Cardiac muscle cell (in vitro differentiated cells and primary cell): Measurements from ENCODE around the gene SYNRG. TPM values are rescaled to one million over a fixed set of nuclear protein-coding genes. Genes with fewer than 3 reads are reported as not detected.

Experiments
- DNase-seq, 2 donors: peaks; one replicate each; pipeline versions ENCODE4 v3.0.0 to v3.0.0-alpha.2; 2010 to 2017; ENCODE audit warnings: low read depth in 1 of 2, low spot score in 1 of 2
- H3K27ac ChIP-seq: fragments of 200-600 bp; sonication (generic); 2 replicates; pipeline ENCODE4 v1.5.1; 2016
- H3K27me3 ChIP-seq: fragments of 200-600 bp; sonication (generic); 2 replicates; pipeline ENCODE4 v1.6.0; 2016; ENCODE audit warnings: control low read depth
- H3K36me3 ChIP-seq: fragments of 200-600 bp; sonication (generic); 2 replicates; pipeline ENCODE4 v1.5.1; 2016; ENCODE audit warnings: control low read depth
- H3K4me1 ChIP-seq: fragments of 200-600 bp; sonication (generic); 2 replicates; pipeline ENCODE4 v1.8.1; 2017; ENCODE audit warnings: low read depth, mild to moderate bottlenecking, mixed run types
- H3K4me3 ChIP-seq: fragments of 200-600 bp; sonication (generic); 2 replicates; pipeline ENCODE4 v1.5.1; 2016; ENCODE audit warnings: mild to moderate bottlenecking
- H3K9me3 ChIP-seq: fragments of 200-600 bp; sonication (generic); 2 replicates; pipeline ENCODE4 v1.5.1; 2017; ENCODE audit warnings: low read depth, mild to moderate bottlenecking, control low read depth
- CTCF ChIP-seq: IDR thresholded peaks from 2 replicates; pipeline ENCODE4 v1.5.1; 2012; ENCODE audit warnings: low read depth, mild to moderate bottlenecking, low read length
- polyA plus RNA-seq: library from polyadenylated mRNA; unstranded; fragments of >200 nt; fragmentation: Nextera tagmentation; extraction: Ambion mirVana; gene quantifications from 2 replicates; pipeline ENCODE4 v1.2.1, GENCODE V29; 2016
- total RNA-seq: library from RNA; depleted of rRNA; stranded (reverse); fragments of >200 nt; gene quantifications from 2 replicates; pipeline ENCODE4 v1.2.3, GENCODE V29; 2016

SYNRG gene
- total and polyA plus RNA-seq, 2 experiments from 2014 or later, result 13.7 to 26.1 TPM

GRCh38 chr17:37570527-37571093 is 38.6 kb downstream of the SYNRG start:
- no peaks in the 10 kb centered on the region for H3K9me3 ChIP-seq
- TF ChIP-seq CTCF, result peak; percentile 58
- no peaks in the 10 kb centered on the region for H3K4me1 ChIP-seq
- peaks cover 49% of the 10 kb centered on the region for H3K36me3 ChIP-seq
- no peak overlapping the region for H3K27ac ChIP-seq
- peak; percentile 49 to 63 for DNase-seq
- H3K4me3 ChIP-seq, result no peak overlapping the region
- H3K27me3 ChIP-seq, result no peaks in the 10 kb centered on the region

GRCh38 chr17:37568350-37569053 is 40.7 kb downstream of the SYNRG start:
- Histone ChIP-seq H3K4me1 (no peaks in the 10 kb centered on the region), H3K27me3 (no peaks in the 10 kb centered on the region), H3K27ac (no peak overlapping the region), H3K9me3 (no peaks in the 10 kb centered on the region), H3K36me3 (peaks cover 43% of the 10 kb centered on the region), H3K4me3 (no peak overlapping the region)
- no peak for TF ChIP-seq CTCF
- no peak for DNase-seq

- H3K36me3 ChIP-seq, result peaks cover 43% of the 10 kb centered on the region
- H3K27me3 ChIP-seq, result no peaks in the 10 kb centered on the region
- TF ChIP-seq CTCF, result no peak
- no peak overlapping the region for H3K27ac ChIP-seq
- no peak overlapping the region for H3K4me3 ChIP-seq
- no peak for DNase-seq
- no peaks in the 10 kb centered on the region for H3K9me3 ChIP-seq
- H3K4me1 ChIP-seq, result no peaks in the 10 kb centered on the region
These were observed 41.7 kb downstream of the SYNRG start for GRCh38 chr17:37567538-37567937.

- Histone ChIP-seq H3K27ac (no peak overlapping the region), H3K36me3 (peaks cover 43% of the 10 kb centered on the region), H3K27me3 (no peaks in the 10 kb centered on the region), H3K4me1 (no peaks in the 10 kb centered on the region), H3K4me3 (no peak overlapping the region), H3K9me3 (no peaks in the 10 kb centered on the region)
- DNase-seq, result no peak
- no peak for TF ChIP-seq CTCF
These were observed 42.1 kb downstream of the SYNRG start for GRCh38 chr17:37567137-37567536.

GRCh38 chr17:37564252-37564651 is 45.0 kb downstream of the SYNRG start:
- no peak for DNase-seq
- Histone ChIP-seq H3K27ac (no peak overlapping the region), H3K9me3 (no peaks in the 10 kb centered on the region), H3K4me3 (no peak overlapping the region), H3K4me1 (no peaks in the 10 kb centered on the region), H3K27me3 (no peaks in the 10 kb centered on the region), H3K36me3 (peaks cover 37% of the 10 kb centered on the region)
- no peak for TF ChIP-seq CTCF
